Right hindlimb (tissue), 1 donor: ENCODE results near the gene CAPN12.

Experiments used
- DNase-seq: peaks from one replicate; pipeline ENCODE4 v3.0.0-alpha.2; 2018

The CAPN12 gene

DNA sequence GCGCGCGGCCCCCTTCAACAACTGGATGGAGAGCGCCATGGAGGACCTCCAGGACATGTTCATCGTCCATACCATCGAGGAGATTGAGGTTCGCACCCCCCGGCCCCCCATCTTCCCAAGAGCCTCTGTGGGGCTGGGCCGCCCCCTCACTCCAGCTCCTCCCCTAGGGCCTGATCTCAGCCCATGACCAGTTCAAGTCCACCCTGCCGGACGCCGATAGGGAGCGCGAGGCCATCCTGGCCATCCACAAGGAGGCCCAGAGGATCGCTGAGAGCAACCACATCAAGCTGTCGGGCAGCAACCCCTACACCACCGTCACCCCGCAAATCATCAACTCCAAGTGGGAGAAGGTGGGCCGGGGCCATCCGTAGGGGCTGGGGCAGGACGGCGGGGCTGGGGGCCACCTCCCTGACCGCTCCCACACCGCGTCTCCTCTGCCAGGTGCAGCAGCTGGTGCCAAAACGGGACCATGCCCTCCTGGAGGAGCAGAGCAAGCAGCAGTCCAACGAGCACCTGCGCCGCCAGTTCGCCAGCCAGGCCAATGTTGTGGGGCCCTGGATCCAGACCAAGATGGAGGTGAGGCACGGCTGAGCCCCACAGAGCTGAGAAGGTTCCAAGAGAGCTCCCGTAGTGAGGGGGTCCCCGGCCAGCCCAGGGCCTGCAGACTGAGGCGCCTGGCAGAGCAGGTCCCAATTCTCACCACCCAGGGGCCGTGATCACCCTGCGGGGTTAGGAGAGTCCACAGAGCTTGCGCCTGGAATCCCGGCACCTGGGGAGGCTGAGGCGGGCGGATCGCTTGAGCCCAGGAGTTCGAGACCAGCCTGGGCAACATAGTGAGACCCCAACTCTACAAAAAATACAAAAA is 20.1 kb downstream of the CAPN12 start:
- no peak for DNase-seq

GRCh38 chr19:38723606-38723965 is 20.7 kb downstream of the CAPN12 start:
- no peak for DNase-seq

DNA sequence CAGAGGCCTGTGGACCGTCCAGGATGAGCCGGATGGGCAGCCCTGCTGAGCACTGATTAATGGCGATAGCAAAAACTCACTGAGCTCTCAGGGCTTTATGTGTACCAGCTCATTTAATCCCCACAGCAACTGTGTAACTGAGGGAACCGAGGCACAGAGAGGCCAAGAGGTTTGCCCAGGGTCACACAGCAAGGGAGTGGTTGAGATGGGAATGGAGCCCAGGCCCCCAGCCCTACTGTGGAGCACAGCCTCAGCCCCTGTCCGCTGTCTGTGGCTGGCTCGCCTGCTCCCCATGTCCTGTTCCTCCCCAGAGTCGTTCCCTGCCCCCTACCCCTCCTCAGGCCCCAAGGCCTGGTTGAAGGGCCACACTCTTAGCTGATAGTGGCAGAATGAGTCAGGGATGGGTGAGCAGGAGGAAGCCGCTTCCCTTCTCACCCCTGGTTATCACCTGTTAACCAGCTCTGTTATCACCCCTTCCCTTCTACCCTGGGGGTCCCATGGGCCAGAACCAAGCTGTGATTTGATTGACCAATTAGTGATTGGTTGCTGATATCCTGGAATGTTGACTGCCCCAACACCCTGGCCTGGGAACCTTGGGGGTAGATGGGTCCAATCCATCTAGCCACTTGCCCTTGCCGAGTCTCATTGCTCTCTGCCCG is 21.2 kb downstream of the CAPN12 start:
- no peak for DNase-seq

DNA sequence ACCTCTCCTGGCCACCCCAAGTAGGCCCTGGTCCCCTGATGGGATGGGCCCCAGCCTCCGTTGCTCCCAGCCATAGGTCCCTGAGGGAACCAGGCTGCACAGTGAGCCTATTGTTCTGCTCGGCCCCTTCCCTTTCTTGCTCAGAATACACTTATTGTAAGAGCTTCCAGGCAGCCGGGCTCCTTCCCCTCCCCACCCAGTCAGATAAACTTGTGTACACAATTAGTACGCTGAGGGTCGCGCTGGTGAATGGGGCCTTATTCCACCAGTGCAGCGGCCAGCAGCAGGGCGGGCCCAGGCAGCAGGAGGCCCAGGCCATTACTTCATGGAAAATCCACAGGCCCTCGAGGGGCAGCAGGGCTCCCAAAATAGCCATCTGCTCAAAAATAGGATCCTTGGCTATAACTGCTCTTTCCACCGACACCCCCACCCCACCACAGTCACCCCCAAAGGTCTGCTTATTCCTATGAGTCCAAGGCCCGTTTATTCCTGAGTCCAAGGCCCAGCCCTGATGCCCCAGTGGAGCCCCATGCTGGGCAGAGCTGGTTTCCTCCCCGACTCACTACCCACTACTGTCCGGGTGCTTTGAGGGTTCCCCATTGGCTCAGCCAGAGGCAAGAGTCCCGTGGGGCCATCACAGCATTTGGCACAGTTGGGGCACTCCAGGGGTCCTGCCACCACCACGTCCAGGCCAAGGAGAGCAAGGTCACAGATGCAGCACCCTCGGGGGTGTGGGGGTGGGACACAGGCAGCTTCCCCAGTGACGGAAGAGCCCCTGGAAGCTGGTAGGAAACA is 22.1 kb downstream of the CAPN12 start:
- peak; percentile 77 for DNase-seq

GRCh38 chr19:38721496-38721895 is 22.8 kb downstream of the CAPN12 start:
- DNase-seq: no peak

- DNase-seq: no peak
Observed at GRCh38 chr19:38720559-38721236, 23.6 kb downstream of the CAPN12 start.

- no peak for DNase-seq
Observed at GRCh38 chr19:38719761-38720558, 24.3 kb downstream of the CAPN12 start.

DNA sequence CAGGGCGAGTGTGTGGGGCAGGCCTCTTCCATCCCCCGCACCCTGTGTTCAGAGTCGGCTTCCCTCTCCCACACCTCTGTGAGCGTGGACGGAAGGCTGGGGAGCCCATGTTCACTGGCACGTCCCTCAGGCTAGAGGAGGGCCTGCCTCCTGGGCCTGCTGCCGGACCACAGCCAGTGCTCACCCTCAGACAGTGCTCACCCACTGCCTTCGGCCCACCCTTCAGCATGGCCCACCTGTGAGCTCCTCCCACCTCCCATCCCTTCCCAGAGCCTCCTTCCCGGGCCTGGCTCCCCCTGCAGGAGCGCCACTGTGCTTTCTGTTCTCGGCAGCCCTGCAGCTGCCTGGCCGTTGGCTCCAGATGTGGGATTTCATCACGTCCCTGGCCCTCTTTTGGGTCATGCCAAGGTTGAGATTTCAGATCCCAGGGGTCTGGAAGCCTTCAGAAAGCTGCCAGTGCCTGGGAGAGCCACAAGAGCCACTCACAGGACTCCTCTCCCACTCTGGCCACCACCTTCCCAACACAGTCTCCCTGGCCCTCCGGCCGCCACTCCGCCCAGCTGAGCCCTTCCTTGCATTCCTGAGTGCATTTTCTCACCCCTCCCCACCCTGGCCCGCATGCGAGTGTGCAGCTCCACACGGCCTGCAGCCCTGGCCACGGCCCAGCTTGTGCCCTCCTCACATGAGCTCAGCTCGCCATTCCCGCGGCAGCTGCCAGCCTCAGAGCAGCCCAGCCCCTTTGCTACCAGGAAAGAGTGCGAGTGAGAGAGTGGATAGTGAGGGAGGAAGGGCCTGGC is 25.3 kb downstream of the CAPN12 start:
- DNase-seq: peak; percentile 83

DNA sequence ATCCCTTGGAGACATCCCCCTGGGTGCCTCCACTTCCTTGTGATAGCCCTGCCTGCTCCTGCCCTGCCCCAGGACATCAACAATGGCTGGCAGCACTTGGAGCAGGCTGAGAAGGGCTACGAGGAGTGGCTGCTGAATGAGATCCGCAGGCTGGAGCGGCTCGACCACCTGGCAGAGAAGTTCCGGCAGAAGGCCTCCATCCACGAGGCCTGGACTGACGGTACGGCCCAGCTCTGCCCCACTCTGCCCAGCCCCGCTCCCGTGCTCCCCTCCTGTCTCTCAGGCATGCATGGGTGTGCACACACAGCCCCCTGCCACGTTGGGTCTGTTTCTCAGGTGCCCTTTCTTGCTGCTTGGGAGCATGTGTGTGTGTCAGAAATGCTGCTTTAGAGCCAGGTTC is 26.4 kb downstream of the CAPN12 start:
- no peak for DNase-seq

DNA sequence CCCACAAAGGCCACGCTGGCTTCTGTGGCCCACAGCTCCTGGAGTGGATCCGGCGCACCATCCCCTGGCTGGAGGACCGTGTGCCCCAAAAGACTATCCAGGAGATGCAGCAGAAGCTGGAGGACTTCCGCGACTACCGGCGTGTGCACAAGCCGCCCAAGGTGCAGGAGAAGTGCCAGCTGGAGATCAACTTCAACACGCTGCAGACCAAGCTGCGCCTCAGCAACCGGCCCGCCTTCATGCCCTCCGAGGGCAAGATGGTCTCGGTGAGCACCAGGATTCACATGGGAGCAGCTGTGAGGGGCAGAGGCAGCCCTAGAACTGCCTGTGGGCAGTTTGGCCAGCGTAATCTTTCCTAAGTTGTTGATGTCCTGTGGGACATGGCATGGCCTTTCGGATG is 27.2 kb downstream of the CAPN12 start:
- no peak for DNase-seq

- no peak for DNase-seq
Observed at GRCh38 chr19:38715555-38715954, 28.7 kb downstream of the CAPN12 start.

- DNase-seq: no peak
Observed at GRCh38 chr19:38714354-38714778, 29.9 kb downstream of the CAPN12 start.

GRCh38 chr19:38713865-38714264 is 30.4 kb downstream of the CAPN12 start:
- DNase-seq: no peak

GRCh38 chr19:38713227-38713649 is 31.0 kb downstream of the CAPN12 start:
- peak; percentile 56 for DNase-seq

DNA sequence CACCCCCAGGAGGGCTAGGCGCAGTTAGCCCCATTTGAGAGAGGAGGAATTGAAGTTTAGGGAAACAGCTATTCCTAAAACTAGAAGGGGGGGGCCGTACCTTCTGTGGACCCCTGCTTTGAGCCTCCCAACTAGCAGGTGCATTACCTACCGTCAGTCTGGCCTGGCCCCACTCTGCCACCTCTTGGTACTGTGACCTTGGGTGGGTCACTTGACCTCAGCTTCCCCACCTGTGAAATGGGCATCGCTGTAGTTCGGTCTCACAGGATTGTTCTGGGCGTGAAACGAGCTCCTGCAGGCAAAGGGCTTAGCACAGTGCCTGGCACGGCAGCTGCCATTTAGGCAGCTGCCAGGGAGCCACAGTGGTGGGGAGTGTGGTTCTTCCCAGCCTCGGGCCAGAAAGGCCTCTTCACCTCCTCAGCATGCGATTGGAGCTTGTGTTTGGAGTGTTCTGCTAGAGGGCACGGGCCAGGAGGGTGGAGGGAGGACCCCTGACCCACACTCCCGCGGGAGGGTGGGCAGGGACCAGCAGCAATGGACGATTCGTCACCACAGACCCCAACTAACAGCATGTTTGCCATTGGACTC is 32.0 kb downstream of the CAPN12 start:
- DNase-seq: no peak

DNA sequence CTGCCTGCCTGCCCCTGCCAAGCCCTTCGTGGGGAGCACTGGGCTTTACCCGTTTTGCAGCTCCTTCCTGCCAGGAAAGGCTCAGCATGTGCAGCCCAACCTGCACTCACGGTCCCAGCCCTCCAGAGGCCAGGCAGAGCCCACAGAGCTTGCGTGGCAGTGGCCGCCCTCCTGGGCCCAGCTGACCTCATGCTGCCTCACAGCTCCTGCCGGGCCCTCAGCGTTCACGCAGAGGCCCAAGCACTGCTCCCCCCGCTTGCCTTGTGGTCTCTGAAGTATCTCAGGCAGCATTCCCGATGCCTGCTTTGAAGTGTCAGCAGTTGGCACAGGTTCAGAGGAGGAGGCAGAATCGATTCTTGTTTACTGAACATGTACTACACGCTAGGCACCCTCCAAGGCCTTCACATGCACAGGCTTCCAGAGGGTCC is 32.5 kb downstream of the CAPN12 start:
- no peak for DNase-seq

DNA sequence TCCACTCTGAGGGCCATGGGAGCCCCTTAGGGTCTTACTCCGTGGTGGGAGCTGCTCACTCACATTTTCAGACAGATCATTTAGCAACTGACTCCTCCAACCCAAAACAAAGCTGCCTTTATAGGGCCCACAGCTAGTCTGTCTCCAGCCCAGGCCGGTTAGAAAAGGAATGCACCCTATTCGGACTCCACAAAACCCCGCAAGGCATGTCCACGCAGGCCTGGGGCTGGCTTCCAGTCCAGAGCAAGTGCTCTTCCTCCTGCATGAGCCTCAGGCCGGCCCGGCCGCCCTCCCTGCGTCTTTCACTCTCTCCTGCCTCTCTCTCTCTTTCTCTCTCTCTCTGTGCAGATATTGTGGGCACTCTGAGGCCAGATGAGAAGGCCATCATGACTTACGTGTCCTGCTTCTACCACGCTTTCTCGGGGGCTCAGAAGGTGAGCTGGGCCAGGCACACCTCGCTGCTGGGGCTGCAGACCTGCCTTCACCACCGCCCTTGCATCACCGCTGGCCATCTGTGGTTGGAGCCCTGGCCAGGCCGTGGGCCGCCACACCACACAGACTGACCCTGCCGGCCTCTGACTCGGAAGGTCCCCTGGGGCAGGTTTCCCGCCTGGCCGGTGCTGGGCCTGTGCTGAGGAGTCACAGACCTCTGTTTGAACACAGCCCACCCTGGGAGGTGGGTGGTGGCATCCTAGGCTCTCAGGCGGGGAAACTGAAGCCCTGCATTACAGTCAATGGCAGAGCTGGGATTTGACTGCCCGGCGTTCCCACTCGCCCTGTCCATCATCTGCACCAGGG is 33.1 kb downstream of the CAPN12 start:
- DNase-seq: no peak

DNA sequence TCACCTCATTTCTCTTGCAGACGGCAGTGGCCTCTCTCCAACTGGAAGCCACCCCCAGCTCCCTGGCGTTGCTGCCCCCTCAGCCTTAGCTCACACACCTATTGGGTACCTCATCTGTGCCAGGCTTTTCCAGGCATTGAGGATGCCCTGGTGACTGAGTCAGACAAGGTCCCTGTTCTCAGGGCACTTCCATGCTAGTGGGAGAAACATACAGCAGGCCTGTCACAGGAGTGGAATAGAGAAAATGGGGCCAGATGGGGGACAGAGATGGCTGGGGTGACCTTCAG is 33.9 kb downstream of the CAPN12 start:
- no peak for DNase-seq

DNA sequence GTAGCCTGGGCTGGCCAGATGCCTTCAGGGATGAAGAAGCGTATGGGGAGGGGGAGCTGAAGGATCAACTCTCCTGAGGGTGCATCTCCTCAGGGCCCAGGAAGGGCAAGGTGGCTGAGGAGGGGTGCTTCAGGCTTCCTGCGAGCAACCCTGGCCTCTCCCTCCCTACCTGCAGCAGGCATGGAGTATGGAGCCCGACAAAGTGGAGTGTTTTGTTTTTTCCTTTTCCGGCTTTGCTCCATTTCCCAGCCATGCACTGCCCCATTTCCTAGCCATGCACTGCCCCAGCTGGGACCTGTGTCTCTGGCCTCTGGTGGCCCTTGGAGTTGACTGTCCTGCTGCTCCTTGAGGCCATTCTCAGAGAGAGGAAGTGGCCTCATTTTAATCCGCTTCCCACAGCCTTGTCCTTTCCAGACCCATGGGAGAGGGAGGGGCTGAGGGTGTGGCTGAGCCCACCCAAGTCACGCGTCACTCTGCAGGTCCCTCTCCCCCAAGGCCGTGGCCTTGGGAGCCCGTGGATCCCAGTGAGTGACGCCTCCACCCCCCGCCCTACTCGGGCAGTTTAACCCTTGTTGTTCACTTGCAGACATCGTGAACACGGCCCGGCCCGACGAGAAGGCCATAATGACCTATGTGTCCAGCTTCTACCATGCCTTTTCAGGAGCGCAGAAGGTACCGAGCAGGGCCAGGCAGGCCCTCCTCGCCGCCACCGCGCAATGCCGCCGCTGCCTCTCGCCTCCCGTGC is 34.4 kb downstream of the CAPN12 start:
- DNase-seq: no peak
